Activated effector memory CD4-positive, alpha-beta T cell treated with anti-CD3 and anti-CD28 coated beads, Interleukin-2, amount 50 U/mL, for 16 hours (primary cell): ENCODE measurements around the gene RPTOR.

Experiments
- DNase-seq: peaks from one replicate; pipeline ENCODE4 v3.0.0-alpha.2; 2020

The RPTOR gene

DNA sequence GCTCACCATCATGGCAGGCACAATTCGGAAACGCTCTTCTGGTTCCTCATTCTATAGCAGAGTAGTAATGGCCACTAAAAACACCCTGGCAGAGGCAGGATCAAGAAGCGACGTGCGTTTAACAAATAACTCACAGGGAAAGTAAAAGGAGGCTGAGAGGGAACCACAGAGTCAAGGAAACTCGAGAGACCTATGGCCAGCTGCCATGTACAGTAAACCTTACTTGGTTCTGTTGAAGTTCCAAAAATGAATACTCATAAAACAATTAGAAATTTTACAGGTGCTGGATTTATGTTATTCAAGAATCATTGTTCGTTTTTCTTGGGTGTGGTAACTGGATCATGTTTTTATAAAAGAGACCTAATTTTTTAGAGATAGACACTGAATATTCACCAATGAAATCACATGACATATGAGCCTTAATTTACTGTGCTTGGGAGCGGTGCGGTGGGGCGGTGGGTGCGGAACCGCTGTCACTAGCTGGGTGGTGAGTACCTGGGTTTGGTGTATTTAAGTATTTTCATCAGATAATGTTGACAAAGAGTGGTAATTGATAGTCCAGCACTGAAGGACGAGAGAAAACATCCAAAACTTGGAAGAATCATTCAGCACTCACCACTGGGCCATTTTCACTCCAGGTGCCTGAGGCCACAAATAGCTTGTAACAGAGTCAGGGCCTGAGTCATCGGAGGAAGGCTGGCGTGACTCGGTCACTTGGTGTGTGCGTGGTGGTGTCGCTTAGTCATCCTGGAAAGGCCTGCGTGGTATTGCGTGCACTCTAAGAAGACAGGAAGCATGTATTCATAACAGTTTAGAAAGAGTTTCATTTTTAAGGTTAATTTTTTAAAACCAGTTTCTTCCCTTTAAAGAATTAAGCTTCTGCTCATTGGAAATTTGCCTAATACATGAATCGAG lies 311.6 kb downstream of the RPTOR start:
- DNase-seq = peak; percentile 95

- DNase-seq = peak; percentile 70
Observed at GRCh38 chr17:80856863-80857755, 312.5 kb downstream of the RPTOR start.

DNA sequence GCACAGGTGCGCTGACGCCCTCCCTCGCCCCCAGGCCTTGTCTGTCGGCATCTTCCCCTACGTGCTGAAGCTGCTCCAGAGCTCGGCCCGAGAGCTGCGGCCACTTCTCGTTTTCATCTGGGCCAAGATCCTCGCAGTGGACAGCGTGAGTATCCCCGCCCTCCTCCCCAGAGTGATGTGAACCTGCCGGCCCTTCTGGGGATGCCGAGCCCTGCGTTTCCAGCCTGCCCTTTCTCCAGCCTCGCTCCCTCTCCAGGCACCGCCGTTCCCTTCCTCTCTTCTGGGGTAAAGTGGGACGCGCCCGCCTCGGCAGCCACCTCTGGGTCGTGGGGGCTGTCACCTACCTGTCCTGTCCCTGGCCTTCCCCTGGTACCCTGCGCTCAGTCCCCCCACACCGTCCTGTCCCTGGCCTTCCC lies 313.1 kb downstream of the RPTOR start:
- DNase-seq = no peak

DNA sequence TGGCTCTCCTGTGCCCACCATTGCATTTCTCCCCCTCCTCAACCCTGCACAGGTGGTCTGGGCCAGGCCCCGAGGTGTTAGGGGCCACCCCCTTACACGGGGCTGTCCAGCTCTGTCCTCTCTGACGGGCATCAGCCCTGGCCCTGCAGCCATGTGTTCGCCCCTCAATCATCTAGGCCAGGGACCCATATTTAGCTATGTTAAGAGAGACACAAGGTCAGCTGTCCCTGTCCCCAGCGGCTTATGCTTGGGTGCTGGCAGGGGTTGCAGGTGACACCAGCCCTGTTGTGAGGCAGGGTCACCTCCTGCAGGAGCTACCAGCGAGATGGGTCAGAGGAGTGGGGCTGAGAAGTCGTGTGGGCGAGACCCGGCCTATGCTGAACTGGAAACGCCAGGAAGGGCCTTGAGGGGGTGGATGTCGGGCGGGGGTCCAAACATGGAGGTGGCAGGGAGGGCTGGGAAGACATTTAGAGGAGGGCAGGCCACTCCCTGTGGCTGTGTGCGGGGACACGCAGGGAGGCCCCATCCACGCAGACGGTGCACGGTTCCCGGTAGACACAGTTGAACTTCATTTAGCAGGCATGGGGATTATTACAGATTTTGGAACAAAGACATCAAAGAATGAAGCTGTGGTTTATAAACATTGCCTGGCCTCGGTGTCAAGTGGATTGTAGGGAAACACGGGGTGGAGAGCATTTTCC lies 313.8 kb downstream of the RPTOR start:
- DNase-seq = no peak

- DNase-seq = no peak
Observed at GRCh38 chr17:80859002-80859941, 314.6 kb downstream of the RPTOR start.

DNA sequence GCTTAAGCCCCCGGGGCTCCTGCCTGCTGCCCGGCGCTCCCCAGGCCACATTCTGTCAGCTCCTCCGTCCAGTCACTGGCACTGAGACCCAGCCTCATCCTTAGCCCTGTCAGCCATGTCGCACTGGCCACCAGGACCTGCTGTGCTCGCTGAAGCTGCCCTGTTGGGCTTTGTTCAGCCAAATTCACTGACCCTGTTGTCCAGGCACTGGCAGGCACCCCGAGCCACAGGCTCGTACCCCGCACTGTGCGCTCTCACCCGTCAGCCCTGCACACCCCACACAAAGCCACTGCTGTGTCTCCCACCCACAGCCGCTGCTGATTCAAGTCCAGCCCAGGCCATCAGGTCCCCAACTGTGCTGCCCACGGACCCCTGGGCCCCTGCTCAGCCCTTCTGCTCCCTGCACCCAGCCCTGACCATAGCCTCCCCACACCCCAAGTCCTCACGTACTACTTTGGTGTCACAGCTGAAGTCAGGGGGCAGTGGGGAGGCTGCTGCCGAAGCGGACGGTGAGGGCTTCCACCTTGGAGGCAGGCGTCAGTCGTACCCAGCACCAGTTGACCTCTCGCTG lies 315.5 kb downstream of the RPTOR start:
- DNase-seq = no peak

DNA sequence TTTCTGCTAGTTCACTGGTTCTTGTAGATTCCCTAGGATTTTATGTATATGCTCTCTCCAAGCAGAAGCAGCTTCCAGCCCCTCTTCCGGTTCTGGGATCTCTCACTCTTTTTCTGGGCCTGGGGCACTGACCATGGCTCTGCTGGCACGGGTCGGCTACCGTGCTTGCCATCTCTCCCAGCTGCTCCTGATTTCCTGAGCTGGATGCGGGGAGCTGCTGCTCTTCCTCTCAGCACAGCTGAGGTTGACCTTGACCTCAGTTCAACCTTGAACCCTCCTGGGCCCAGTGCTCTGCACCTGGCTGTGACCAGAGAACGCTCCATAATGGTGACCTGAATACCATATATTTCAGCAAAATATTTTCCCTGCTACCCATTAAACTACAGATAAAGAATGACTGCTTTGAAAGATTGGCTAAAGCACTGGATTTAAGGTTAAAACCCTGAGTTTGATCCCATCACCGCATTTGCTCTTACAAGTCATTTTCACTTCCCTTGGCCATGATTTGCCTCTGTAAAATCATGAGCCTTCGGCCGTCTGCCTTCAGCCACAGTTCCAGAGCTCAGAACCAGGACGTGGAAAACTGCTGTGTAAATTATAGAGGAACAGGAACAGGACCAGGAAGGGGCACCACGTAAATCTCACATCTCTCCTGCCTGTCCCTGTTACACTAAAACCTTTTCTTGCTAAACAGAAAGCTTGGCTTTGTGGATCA lies 316.2 kb downstream of the RPTOR start:
- no peak for DNase-seq

- no peak for DNase-seq
Observed at GRCh38 chr17:80861418-80861815, 316.8 kb downstream of the RPTOR start.

- DNase-seq = peak; percentile 87
Observed at GRCh38 chr17:80861892-80862291, 317.3 kb downstream of the RPTOR start.

- no peak for DNase-seq
Observed at GRCh38 chr17:80862481-80862961, 317.9 kb downstream of the RPTOR start.

GRCh38 chr17:80862978-80863377 lies 318.3 kb downstream of the RPTOR start:
- no peak for DNase-seq

DNA sequence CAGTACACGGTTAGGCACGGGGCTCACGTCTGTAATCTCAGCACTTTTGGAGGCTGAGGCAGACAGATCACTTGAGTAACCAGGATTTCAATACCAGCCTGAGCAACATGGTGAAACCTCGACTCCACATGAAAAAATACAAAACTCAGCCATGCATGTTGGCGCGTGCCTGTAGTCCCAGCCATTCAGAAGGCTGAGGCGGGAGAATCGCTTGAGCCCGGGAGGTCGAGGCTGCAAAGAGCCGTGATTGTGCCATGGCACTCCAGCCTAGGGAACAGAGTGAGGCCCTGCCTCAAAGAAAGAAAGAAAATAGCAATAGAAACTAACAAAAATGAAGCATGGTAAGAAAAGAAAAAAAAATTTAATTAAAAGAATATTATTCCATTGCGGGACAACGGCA lies 319.0 kb downstream of the RPTOR start:
- no peak for DNase-seq

- no peak for DNase-seq
Observed at GRCh38 chr17:80864751-80865150, 320.1 kb downstream of the RPTOR start.

DNA sequence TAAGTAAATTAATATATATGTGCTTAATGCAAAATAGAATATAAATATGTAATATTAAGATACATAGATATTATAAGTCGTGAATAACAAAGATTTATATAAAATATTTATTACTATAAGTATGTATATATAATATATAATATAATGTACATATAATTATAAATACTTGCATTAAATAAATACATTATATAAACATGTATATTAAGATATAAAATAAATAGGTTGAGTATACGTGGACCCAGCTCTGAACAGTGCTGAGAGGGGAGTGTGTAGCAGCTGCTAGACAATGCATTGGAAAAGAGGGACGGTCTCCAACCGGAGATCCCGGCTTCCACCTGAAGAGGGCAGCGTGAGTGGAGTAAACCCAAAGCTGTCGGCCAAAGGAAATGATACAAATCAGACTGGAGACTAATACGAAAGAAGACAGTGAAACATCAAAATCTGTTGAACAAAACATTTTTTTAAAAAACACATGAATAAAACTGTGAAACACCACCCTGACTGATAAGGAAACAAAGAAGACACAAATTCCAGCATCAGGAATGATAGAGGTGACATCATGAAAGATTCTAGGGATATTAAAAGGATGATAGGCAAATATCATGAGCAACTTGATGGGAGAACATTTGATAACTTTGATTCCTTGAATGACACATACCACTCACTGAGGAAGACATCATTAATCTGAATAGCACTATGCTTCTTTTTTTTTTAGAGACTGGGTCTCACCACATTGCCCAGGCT lies 321.6 kb downstream of the RPTOR start:
- DNase-seq = peak; percentile 89

DNA sequence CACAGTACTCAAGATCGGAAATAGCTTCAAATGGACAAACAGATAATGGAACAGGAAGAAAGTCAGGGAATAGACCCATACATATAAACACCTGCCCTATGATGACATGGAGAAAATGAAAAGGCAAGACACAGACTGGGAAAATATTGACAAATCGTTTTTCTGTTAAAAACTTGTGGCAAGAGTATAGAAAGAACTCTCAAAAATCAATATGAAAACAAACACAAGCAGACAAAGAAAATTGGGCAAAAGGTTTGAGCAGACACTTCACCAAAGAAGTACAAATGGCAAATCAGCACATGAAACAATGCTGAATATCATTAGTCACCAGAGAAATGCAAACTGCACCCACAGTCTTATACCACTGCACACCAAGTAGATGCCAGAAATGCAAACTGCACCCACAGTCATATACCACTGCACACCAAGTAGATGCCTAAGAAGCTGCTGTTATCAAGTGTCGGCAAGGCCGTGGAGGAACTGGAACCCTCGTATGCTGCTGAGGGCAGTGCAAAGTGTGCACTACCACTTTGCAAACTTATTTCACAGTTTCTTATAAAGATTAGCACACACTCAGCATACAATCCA lies 323.5 kb downstream of the RPTOR start:
- DNase-seq = no peak

- no peak for DNase-seq
Observed at GRCh38 chr17:80869481-80870145, 325.0 kb downstream of the RPTOR start.

GRCh38 chr17:80870401-80870800 lies 325.8 kb downstream of the RPTOR start:
- no peak for DNase-seq

GRCh38 chr17:80871341-80871740 lies 326.7 kb downstream of the RPTOR start:
- DNase-seq = no peak

- DNase-seq = no peak
Observed at GRCh38 chr17:80872001-80872500, 327.4 kb downstream of the RPTOR start.
